Fibroblast of skin of right biceps (primary cell): ENCODE data around the gene CABP1.

Experiments
- DNase-seq: peaks from one replicate; pipeline ENCODE4 v3.0.0-alpha.2; 2013

The CABP1 gene

DNA sequence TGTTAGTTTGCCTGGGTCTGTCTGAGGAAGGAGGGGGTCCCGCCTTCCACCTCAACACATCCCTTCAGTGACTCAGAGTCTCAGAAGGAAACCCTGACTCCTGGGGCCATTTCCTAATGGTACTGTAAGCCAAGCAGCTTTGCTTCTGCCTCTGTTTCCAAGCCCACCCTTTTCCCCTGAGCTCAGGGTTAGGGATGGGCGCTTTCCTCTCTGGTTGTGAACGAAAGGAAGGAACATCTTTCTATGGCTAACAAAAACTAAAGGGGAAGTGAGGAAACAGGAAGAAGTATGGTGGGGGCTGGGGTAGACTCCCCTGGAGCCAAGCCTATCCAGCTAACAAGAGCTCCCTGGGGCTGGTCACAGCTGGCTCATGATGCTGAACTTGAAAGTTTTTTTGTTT is 58.2 kb downstream of the CABP1 start:
- no peak for DNase-seq

DNA sequence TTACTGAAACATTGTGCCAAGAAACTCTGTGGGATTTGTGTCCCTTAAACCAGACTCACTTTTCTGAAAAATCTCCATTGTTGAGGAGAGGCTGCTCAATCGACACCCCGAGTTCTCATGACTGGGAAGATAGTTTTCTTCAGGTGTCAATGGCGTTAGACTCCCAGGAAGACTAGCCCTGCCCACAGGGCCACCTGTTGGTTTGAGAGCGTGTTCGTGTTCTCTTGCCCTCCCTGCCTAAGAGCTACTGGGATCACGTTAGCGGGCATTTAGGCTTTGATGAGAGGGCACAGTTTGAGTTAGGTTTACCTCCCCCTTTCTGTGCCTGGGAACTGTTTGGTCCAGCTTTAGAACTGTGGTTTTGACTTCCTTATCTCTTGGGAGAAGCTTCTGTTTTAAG is 59.1 kb downstream of the CABP1 start:
- no peak for DNase-seq

DNA sequence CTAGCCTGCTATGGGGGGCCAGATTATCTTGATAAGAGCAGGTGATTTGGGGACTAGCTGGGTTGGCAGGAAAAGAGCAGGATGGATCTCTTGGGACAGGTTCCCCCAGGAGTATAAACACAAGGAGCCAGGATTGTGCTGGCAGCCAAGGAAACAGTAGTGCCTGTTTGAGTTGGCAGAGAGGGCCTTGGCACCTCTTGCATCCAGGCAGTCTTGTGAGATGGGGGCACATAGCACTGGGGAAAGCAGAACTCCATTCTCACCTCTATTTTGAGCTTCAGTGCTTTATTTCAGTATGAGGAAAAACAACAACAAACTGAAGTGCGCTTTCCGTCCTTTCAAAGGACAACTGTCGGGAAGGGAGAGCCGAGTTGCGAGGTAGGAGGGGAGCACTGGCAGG is 60.5 kb downstream of the CABP1 start:
- DNase-seq, result no peak

DNA sequence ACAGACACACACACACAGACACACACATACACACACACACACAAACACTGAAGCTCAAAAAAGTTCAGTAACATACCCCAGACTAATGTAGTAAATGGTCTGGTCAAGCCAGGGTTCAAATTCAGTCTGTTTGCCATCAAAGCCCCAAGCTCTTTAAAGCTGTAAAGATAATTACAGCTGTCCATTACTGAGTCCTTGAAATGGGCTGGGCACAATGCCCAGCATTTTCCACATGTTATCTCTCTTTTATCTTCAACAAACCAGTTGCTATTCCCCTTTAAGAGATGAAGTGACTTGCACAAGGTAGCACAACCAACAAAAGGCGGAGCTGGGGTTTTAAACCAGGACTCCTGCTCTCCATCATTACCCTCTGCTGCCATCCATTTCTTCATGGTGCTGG is 62.2 kb downstream of the CABP1 start:
- DNase-seq, result no peak

DNA sequence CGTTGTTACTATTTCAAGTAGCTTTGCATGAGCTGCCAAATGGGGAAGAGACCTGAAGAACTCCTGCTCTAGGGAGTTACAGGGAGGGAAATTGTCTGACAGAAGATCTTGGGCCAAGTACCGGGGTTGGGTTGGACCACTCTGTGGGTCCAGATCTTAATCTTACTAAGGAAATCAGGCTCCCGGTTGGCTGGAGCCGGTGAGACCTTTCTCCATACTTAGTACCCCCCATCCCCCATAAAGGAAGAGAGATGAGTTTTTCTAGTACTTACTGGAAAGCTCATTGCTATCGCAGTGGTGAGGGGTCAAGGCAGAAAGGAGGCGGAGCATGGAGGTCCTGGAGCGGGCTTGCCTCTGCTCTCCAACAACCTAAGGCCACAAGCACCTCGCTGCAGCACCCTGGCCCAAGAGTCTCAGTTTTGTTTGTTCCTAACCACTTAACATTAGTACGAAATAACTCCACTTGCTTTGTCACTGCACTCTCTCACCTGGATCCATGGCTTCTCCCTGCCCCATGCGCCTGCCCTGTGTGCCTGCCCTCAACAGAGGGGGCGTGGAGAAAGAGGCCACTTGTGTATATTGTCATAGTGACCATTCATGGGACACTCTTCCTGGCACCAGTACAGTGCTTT is 63.0 kb downstream of the CABP1 start:
- DNase-seq, result no peak

DNA sequence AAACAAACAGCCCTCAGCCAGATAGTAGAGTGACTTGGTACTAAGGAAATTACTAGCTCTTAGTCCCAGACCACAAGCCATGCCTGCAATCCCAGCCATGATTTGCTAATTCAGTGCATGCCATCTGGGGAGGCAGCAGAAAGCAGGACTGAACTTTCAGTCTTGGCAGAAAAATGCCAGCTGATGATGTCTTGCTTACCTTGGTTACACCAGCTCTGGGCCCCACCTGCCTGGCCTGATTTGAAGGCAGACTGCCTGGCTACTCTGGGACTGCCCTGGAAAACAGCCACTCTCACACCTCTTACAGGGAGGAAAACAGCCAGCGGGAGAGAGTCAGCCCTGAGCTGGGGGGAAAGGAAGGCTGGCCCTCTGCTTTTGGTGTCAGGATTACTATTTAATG is 65.2 kb downstream of the CABP1 start:
- no peak for DNase-seq

DNA sequence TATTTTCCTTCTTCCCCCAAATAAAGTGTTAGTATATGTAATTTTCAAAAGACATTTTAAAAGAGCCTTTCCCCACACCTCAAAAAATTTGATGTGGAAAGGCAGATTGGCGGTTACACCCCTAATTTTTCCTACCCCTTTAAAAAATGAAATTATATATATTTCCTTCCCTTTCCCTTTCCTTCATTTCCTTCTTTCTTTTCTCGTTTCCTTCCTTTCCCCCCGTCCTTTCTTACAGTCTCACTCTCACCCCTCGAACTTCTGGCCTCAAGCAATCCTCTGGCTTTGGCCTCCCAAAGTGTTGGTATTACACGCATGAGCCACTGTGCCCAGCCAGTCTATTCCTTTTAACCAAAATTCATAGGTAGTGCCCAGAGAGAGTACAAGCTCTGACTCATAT is 65.6 kb downstream of the CABP1 start:
- no peak for DNase-seq

DNA sequence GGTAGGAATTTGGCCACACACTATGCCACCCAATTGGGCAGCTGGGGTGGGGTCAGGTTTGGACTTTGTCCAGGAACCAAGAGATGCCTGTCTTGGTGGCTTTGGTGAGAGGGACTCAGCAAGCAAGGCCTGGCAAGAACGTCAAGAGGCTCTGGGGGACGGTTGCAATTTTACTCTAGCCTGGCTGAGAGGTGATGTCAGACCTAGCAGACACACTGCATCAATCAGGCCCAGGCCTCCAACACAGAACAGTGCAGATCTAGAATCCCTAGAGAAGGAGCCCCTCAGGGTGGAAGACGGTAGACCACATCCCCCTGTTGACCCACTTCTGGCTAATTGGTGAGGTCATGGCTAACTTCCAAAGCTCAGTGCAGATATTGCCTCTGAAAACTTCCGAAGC is 68.2 kb downstream of the CABP1 start:
- no peak for DNase-seq

DNA sequence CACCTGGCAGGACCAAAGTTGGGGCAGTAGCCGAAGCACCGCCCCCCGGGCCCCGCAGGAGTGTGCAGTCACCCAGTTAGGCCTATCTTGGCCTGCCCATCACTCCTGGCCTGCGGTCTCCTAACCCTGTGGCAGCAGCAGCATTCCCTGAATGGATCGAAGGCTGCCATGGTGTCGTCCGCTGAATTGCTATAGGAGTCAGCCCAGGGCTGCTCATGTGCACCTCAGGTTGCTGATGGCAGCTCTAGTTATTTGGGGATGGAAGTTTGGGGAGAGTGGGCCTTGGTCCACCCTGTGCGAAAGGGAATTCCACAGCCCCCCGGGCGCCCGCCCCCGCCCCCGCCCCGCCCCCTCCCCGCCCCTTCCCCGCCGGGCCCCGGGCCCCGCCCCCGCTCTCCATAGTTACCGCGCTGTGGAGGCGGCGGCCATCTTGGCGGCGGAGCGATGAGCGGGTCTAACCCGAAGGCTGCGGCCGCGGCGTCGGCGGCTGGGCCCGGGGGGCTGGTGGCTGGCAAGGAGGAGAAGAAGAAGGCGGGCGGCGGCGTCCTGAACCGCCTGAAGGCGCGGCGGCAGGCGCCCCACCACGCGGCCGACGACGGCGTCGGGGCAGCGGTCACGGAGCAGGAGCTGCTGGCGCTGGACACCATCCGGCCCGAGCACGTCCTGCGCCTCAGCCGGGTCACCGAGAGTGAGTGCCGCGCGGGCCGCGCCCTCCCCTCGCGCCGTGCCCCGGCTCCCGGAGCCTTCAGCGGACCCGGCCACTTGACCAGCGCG is 69.8 kb downstream of the CABP1 start, which contains the start of gene UNC119B:
TSS of gene UNC119B (plus strand) at position 428 of the 774 bp plus-strand sequence. CDS start at position 445, 17 bp downstream.
- peak; percentile 56 for DNase-seq

DNA sequence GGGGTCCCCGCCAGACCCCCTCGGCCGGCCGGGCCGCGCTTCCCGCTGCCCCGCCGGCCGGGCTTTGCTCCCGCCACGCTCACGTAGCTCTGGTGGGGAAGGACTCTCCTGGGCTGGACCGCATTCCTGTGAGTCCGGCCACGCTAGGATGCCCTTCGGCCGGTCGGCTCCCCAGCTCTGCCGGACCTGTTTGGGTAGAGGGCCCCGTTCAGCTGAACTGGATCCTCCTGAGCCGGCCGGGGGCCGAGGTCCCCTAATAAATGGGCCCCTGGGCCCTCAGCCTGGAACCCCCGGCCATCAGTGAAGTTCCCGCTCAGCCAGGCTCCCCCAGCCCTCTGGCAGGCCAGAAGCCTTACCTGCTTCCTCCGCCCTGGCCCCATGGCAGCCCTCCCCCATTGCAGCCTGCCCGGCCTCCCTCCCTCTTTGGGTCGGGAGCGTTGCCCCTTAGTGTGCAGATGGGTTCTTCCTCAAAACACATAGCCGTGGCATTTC is 70.4 kb downstream of the CABP1 start:
- no peak for DNase-seq

DNA sequence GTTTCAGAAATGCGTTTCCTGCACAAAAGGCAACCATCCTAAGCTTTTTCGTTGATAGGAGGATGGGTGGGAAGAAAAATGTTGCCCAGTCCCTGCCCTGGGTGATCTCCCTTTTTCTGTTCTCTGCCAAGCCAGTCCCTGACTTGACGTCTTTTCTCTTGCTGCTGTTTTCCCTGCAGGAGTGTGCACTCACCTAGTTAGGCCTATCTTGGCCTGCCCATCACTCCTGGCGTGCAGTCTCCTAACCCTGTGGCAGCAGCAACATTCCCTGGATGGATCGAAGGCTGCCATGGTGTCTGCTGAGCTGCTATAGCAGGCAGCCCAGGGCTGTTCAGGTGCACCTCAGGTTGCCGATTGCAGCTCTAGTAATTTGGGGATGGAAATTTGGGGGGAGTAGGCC is 71.0 kb downstream of the CABP1 start:
- no peak for DNase-seq

DNA sequence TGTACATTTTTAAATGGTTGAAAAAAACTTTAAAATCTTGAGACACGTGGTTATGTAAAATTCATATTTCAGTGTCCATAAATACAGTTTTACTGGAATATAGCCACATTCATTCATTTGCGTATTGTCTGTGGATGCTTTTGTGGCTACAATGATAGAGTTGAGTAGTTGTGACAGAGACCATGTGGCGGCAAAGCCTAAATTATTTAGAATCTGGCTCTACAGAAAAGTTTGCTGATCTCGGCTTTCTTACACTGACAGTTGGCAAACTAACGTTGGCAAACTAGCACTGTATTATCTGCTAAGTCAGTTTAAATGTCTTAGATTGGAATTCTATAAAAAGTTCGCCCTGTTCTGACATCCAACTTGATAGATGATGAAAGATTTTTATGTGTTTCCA is 72.2 kb downstream of the CABP1 start:
- DNase-seq, result no peak

DNA sequence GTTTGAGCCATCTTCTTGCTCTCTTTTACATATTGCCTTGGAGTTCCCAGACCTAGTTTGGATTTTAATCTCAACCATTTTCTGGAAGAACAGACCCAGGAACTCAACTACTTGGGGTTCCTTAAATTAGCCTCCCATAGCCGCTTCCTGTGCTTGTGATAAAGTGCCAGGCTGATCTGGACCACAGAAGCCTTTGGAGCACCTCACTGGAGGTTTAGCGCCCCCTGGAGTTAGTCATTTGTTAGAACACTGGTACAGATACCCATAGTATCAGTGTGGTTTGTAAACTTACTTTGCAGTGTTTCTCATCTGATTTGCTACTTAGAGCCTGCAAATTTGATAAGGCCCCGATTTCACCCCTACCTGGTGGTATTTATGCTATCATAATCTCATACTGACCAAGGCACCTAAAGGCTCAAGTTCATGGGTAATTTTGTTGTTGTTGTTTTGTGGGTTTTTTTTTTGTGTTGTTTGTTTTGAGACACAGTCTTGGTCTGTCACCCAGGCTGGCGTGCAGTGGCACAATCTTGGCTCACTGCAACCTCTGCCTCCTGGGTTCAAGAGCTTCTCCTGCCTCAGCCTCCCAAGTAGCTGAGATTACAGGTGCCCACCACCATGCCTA is 73.5 kb downstream of the CABP1 start:
- peak; percentile 78 for DNase-seq
